Common myeloid progenitor, CD34-positive (primary cell): ENCODE data around the gene RBKS.

Experiments used
- CTCF ChIA-PET: fragments of 350-600 bp; sonication (Branson Sonifier 250); formaldehyde crosslinking; loops from one replicate; lab custom pipeline; 2021; ENCODE audit warnings: antibody characterized with exemption; lab: Charles Lee
- POLR2A ChIA-PET: fragments of 350-600 bp; sonication (Branson Sonifier 250); formaldehyde crosslinking; loops from one replicate; lab custom pipeline; 2021; ENCODE audit warnings: antibody characterized with exemption; lab: Charles Lee
- DNase-seq, 3 donors: peaks; one replicate each; pipeline versions ENCODE4 v3.0.0 to v3.0.0-alpha.2; 2013
- H3K27ac ChIP-seq, 2 experiments: 1 replicate in 1 of 2; 2 replicates in 1 of 2; pipeline ENCODE4 v1.7.0; 2013; ENCODE audit warnings: inconsistent platforms in 2 of 2, low read length in 2 of 2, mild to moderate bottlenecking in 2 of 2, low read depth in 1 of 2, moderate library complexity in 1 of 2; ENCODE audit not compliant: severe bottlenecking in 2 of 2, insufficient read depth in 1 of 2, poor library complexity in 1 of 2
- H3K27me3 ChIP-seq, 5 experiments: replicated peaks in 2 of 5; 1 replicate in 3 of 5; 2 replicates in 2 of 5; pipeline versions ENCODE4 v1.6.1 to v1.7.0; 2013; ENCODE audit warnings: low read length in 4 of 5, mild to moderate bottlenecking in 2 of 5, moderate library complexity in 2 of 5, inconsistent platforms in 1 of 5; ENCODE audit not compliant: insufficient read depth in 5 of 5, control insufficient read depth in 4 of 5
- H3K36me3 ChIP-seq, 4 experiments: 1 replicate in 2 of 4; 2 replicates in 2 of 4; pipeline versions ENCODE4 v1.6.1 to v1.7.0; 2013; ENCODE audit warnings: low read length in 3 of 4, control low read depth in 1 of 4, mild to moderate bottlenecking in 1 of 4; ENCODE audit not compliant: control insufficient read depth in 4 of 4, insufficient read depth in 4 of 4
- H3K4me1 ChIP-seq, 4 experiments: 1 replicate in 3 of 4; 2 replicates in 1 of 4; pipeline versions ENCODE4 v1.6.1 to v1.7.1; 2013; ENCODE audit warnings: low read length in 3 of 4, mild to moderate bottlenecking in 3 of 4, control low read depth in 1 of 4, inconsistent platforms in 1 of 4, moderate library complexity in 1 of 4; ENCODE audit not compliant: control insufficient read depth in 4 of 4, insufficient read depth in 4 of 4; ENCODE audit errors: control extremely low read depth in 1 of 4
- H3K4me3 ChIP-seq, 7 experiments: 1 replicate in 4 of 7; 2 replicates in 3 of 7; pipeline versions ENCODE4 v1.5.1 to v1.7.0; 2013; ENCODE audit warnings: mild to moderate bottlenecking in 7 of 7, low read length in 6 of 7, moderate library complexity in 6 of 7, inconsistent platforms in 2 of 7, low read depth in 2 of 7, control low read depth in 1 of 7; ENCODE audit not compliant: insufficient read depth in 4 of 7, control insufficient read depth in 1 of 7; ENCODE audit errors: extremely low read depth in 1 of 7
- H3K9me3 ChIP-seq, 5 experiments: 1 replicate in 4 of 5; 2 replicates in 1 of 5; pipeline versions ENCODE4 v1.6.1 to v1.7.1; 2013; ENCODE audit warnings: low read length in 4 of 5, mild to moderate bottlenecking in 2 of 5, inconsistent platforms in 1 of 5, low read depth in 1 of 5, moderate library complexity in 1 of 5; ENCODE audit not compliant: control insufficient read depth in 4 of 5, insufficient read depth in 2 of 5; ENCODE audit errors: control extremely low read depth in 1 of 5
- WGBS: methylation state at CpG from one replicate; pipeline ENCODE4 v1.1.5; 2013; ENCODE audit not compliant: insufficient coverage; 5-methylcytosine and 5-hydroxymethylcytosine counted together

Gene RBKS

DNA sequence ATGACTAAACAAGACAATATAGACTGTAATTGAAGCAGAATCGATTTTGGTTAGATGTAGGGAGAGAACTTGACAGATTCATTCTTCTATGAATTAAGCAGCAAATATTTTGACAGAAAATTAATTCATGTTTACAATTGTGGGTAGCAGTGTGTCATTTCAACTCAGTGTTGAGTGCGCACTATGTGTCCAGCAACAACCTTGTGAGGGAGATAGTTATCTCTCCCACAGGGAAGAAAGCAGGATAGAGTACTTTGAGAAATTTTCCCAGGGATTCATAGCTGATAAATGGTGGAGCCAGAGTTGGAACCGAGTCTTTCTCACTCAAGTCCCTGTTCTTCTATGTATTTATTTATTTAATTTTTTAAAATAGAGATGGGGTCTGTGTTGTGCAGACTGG lies 113.5 kb downstream of the RBKS start:
- DNase-seq = no peak
- Histone ChIP-seq H3K9me3 (no peaks in the 10 kb centered on the region), H3K27me3 (no peaks in the 10 kb centered on the region), H3K4me3 (no peak overlapping the region), H3K4me1 (peaks cover 3 to 21% (median 13%) of the 10 kb centered on the region in 4 experiments), H3K36me3 (peaks cover 4 to 42% (median 22%) of the 10 kb centered on the region in 4 experiments), H3K27ac (no peak overlapping the region)
- POLR2A ChIA-PET = no interaction called here
- CTCF ChIA-PET = interaction anchor here (0.9 kb wide), 1 partner anchor 18 kb away, joined by 4 read pairs; no protein-coding TSS in a partner anchor
- 100% methylated on average over 1 of the region's 3 CpGs for WGBS

DNA sequence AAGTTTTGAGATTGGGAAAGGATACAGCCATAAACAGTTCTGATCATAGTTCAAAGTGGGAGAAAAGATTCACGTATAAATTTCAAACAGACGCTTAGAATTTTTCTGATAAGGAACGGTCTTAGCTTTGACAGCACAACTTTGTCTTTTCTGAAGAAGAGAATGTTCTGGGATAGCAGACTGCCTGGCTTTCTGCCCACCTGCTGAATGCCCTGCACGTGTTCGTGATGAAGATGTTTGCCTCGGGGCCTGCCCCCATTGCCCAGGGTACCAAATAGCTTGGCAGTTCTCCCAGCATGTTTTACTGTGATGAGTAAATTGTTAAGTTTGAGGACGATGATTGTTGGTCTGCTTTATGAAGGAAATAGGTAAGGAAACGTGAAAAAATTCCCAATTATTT lies 114.1 kb downstream of the RBKS start:
- H3K27me3 ChIP-seq = no peaks in the 10 kb centered on the region
- ChIA-PET CTCF (interaction anchor here (0.9 kb wide), 1 partner anchor 19 kb away, joined by 4 read pairs; no protein-coding TSS in a partner anchor), POLR2A (no interaction called here)
- H3K4me1 ChIP-seq = peaks cover 4 to 24% (median 13%) of the 10 kb centered on the region in 4 experiments
- H3K36me3 ChIP-seq = peaks cover 4 to 42% (median 22%) of the 10 kb centered on the region in 4 experiments
- H3K4me3 ChIP-seq = no peak overlapping the region
- WGBS = 93% methylated on average over 8 of the region's 8 CpGs
- DNase-seq = no peak
- H3K27ac ChIP-seq = no peak overlapping the region
- no peaks in the 10 kb centered on the region for H3K9me3 ChIP-seq

DNA sequence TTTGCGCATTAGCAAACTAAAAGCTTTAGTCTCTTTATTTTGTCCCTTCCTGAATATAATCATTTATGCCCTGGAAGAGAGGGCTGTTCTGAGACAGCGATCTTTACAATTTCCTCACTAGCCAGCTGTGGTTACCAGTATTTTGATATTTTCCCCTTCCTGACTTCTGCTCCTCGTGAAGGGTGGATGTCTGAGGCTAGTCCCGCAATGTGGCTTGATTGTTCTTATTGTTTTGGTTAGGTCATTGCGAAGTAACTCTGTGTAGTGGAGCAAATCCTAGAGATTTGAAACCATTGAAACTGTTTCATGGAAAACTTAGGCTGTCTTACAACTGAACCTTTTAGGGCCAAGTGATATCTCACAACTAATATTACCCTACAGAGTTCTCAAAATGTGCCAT lies 116.2 kb downstream of the RBKS start:
- H3K27ac ChIP-seq = no peak overlapping the region
- POLR2A ChIA-PET = interaction anchor here (0.6 kb wide), 1 partner anchor 9 kb away, joined by 6 read pairs; no protein-coding TSS in a partner anchor
- CTCF ChIA-PET = no interaction called here
- H3K4me1 ChIP-seq = peaks cover 8 to 28% (median 17%) of the 10 kb centered on the region in 4 experiments
- peaks cover 0 to 3% (median 0%) of the 10 kb centered on the region in 5 experiments for H3K27me3 ChIP-seq
- no CpG with 5 or more reads among the region's 5 CpGs for WGBS
- peaks cover 3 to 31% (median 14%) of the 10 kb centered on the region in 4 experiments for H3K36me3 ChIP-seq
- peak overlapping the region in 1 of 7 experiments; percentile 91 for H3K4me3 ChIP-seq
- DNase-seq = no peak
- H3K9me3 ChIP-seq = no peaks in the 10 kb centered on the region

DNA sequence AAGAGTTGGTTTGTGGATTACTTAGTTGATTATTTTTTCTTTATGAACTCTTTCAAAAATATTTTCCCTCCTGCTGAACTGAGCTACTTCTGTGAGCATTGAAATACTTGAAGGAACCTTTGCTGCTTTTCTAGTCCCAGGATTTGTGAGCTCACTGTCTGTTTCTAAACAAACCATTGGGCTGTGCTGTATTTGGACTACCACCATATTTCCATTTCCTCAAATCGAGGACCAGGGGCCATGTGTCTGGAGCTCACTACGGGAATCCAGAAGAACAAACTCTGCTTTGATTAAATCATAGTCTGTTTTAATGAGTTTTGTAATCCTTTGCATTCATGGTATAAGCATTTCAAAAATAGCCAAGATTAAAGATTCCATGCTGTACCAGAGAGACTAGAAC lies 117.4 kb downstream of the RBKS start:
- DNase-seq = no peak
- Histone ChIP-seq H3K36me3 (peaks cover 3 to 27% (median 13%) of the 10 kb centered on the region in 4 experiments), H3K27ac (no peak overlapping the region), H3K4me1 (peaks cover 8 to 28% (median 17%) of the 10 kb centered on the region in 4 experiments), H3K9me3 (no peaks in the 10 kb centered on the region), H3K4me3 (peak overlapping the region in 4 of 7 experiments; percentile 34 to 91 (median 90)), H3K27me3 (peaks cover 0 to 7% (median 0%) of the 10 kb centered on the region in 5 experiments)
- WGBS = no CpG with 5 or more reads among the region's 2 CpGs
- ChIA-PET CTCF (interaction anchor here (0.7 to 1.3 kb wide), 3 partner anchors 18 to 636 kb away, joined by 3 to 5 read pairs (median 4); no protein-coding TSS in a partner anchor), POLR2A (interaction anchor here (0.8 kb wide), 1 partner anchor 247 kb away, joined by 3 read pairs; no protein-coding TSS in a partner anchor)

DNA sequence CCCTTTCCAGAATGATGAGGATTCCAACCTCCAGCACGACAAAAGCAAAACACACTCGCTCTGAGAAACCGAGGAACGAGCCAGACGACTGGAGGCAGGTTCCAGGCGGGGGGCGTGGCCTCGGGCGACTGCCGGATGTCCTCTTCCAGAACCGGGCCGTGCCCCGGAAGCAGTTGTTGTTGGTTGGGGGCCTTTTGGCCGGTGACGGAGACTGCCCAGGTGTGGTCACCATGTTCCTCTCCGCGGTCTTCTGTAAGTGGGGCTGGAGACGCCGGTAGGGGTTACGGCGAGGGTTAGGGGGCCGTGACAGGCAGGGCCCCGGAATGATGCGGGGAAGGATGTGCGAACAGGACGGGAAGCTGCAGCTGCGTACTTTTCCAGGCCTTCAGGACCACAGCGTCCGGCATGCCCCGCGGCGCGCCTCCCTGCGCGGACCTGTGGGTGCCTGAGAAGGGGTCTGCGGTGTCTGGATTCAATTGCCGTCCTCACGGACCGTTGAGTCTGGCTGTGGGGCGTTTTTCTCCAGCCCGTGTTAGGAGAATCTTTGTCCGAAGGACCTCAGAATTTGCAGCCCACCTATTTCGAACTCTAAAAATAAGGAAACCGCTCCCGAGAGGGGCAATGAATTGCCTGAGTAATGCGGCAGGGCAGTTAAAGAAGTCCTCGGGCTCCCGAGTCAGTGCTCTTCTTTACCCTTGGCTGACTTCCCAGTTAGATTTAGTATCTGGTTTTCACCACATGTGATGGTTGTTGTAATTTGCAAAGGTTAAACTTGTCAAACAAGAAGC lies 118.4 kb downstream of the RBKS start, which contains the start of gene MRPL33:
TSS of gene MRPL33 (plus strand) at position 172 of the 788 bp plus-strand sequence. CDS start at position 231, 59 bp downstream.
- POLR2A ChIA-PET = interaction anchor here (0.6 kb wide), 1 partner anchor 13 kb away, joined by 3 read pairs; no protein-coding TSS in a partner anchor
- CTCF ChIA-PET = interaction anchor here (0.9 to 1.1 kb wide), 2 partner anchors 13 to 17 kb away, joined by 3 read pairs; no protein-coding TSS in a partner anchor
- Histone ChIP-seq H3K9me3 (no peaks in the 10 kb centered on the region), H3K27ac (peak within 1 kb of the TSS; percentile 58 to 86), H3K4me1 (peaks cover 8 to 28% (median 17%) of the 10 kb centered on the region in 4 experiments), H3K27me3 (peaks cover 0 to 7% (median 0%) of the 10 kb centered on the region in 5 experiments), H3K4me3 (peak within 1 kb of the TSS; percentile 76 to 98 (median 90)), H3K36me3 (peaks cover 0 to 20% (median 12%) of the 10 kb centered on the region in 4 experiments)
- WGBS = 0% methylated on average over 41 of the region's 48 CpGs
- DNase-seq = peak; percentile 84 to 89 (median 84)

DNA sequence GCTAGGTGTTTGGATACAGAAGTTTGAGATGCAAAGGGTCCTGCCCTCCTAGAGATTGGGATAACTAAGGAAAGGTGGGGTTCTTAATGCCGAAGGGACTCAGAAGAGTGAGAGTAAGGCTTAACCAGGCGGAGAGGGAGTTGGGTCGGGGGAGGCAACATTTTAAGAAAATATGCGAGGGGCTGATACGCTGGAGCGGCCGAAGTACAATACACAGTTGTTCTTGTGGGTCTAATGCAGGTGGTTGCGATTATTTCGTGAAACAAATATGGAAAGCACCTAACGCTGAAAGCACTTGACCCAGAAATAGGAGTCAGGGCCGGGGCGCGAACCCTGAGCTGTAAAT lies 119.0 kb downstream of the RBKS start:
- Histone ChIP-seq H3K27ac (peak overlapping the region; percentile 58 to 86), H3K4me3 (peak overlapping the region; percentile 76 to 98 (median 90)), H3K4me1 (peaks cover 8 to 28% (median 17%) of the 10 kb centered on the region in 4 experiments), H3K9me3 (no peaks in the 10 kb centered on the region), H3K27me3 (peaks cover 0 to 7% (median 0%) of the 10 kb centered on the region in 5 experiments), H3K36me3 (peaks cover 0 to 16% (median 9%) of the 10 kb centered on the region in 4 experiments)
- DNase-seq = peak in 1 of 3 donors; percentile 11
- ChIA-PET POLR2A (no interaction called here), CTCF (interaction anchor here (0.9 kb wide), 1 partner anchor 14 kb away, joined by 3 read pairs; no protein-coding TSS in a partner anchor)
- WGBS = 9% methylated on average over 13 of the region's 13 CpGs
